GM19043 (cell line): Measurements from ENCODE around the gene SBF1.

Experiments used
- ATAC-seq: cut with Tn5 transposase; IDR thresholded peaks from one replicate; pipeline ENCODE4 v1.9.1; 2021; ENCODE audit warnings: low read depth; ENCODE audit not compliant: unreplicated experiment

Gene SBF1

DNA sequence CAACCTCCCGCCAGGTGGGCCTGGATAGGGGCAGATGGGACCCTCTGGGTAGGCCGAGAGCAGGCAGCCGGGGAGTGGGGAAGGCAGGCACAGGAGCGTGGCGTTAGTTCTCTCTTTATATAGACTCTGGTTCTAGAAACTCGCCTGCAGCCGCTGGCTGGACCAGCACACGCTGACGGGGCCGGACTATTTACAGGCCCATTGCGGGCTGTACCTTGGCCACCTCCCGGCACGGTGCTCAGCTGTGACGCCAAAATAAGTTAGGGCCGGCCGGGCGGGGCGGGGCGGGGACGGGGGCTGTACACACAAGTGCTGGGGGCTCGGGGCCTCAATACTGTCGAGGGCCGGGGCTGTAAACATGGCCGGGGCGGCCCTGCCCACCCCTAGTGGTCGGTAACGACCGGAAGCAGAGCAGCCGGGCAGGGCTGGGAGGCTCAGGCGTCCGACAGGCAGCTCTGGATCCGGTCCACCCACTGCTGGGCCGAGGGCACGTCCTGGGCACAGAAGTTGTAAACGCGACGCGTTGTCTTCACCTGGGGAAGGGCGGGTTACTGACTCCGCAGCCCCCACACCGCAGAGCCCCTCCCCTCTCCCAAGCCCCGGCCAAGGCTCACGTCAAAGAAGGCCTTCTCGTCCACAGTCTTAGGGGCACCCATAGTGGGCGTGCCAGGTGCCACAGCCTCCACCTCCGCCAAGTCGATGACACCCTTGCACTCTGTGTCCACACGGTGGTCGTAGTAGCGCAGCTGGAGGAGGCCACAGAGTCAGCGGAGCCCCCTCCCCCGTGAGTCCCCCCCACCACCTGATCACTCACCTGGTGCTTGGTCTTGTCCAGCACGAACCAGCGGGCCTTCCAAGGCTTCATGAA is 27.9 kb downstream of the SBF1 start:
- ATAC-seq: no peak

DNA sequence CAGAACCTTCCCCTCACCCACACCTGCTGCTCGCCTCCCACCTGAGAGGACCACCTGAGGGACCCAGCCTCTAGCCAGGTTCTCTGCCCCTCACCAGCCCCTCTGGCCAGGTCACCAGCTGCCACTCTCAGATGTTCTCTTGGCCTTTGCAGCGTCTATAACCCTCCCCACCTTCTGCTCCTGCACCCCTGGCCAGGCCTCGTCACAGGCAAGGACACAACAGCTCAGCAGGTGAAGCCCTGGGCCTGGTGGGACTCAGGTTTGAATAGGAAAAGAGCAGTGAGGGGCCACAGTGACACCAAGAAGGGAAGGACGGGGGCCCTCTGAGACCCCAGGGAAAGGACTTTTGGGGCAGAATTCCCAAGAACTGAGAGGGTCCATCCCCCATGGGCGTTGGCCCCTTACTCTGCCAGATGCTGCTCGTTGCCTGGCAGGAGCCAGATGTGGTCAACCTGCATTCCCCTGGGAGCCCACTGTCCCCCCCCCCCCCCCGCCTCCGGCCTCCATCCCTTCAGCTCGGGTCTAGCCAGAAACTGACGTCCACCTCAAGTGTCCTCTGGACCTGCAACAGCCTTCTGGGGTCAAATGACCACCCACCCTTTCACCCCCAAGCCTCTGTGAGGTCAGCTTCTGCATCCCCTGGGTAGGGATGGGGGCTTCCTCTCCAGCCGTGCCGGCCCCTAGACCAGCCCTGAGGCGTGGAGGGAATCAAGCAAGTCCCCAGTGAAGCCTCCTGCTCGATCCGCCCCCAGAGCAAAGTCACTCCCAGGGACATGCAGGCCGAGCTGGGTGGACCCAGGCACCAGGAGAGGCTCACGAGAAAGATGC is 28.7 kb downstream of the SBF1 start:
- no peak for ATAC-seq

DNA sequence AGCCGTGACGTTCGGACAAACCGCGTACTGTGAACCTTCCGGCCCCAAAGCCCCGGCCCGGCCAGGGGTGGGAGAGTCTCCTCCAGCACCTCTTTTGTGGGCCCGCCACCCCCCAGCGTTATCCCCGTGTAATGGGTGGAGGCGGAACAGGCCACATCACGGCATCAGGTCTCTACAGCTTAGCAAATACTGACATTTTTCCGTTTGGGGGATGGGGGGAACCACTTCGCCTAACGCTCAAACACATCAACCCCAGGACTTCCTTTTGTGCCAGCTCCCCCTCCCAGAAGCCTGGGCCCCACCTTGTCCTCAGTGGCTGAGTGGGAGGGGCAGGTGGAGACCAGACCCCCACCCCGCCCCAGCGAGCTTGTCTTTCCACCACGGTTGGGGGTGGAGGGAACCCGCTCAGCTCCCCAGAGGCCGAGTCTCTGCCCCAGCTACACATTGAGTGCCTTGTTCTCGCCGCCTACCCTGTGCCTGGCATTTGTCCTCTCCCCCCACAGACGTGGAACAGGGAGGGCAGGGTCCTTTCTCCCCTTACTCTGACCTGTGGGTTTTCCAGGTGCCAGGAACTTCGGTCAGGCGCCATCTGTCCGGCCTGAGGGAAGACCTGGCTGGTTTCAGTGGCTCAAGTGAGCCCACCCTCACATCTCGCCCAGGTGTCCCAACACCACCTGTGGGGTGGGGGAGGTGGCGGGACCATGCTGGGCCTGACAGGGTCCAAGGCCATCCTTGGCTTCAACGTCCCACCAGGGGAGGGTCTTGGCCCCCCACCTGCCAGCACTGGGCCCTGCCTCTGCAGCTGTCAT is 29.6 kb downstream of the SBF1 start:
- no peak for ATAC-seq

GRCh38 chr22:50444663-50445062 is 30.2 kb downstream of the SBF1 start:
- no peak for ATAC-seq

DNA sequence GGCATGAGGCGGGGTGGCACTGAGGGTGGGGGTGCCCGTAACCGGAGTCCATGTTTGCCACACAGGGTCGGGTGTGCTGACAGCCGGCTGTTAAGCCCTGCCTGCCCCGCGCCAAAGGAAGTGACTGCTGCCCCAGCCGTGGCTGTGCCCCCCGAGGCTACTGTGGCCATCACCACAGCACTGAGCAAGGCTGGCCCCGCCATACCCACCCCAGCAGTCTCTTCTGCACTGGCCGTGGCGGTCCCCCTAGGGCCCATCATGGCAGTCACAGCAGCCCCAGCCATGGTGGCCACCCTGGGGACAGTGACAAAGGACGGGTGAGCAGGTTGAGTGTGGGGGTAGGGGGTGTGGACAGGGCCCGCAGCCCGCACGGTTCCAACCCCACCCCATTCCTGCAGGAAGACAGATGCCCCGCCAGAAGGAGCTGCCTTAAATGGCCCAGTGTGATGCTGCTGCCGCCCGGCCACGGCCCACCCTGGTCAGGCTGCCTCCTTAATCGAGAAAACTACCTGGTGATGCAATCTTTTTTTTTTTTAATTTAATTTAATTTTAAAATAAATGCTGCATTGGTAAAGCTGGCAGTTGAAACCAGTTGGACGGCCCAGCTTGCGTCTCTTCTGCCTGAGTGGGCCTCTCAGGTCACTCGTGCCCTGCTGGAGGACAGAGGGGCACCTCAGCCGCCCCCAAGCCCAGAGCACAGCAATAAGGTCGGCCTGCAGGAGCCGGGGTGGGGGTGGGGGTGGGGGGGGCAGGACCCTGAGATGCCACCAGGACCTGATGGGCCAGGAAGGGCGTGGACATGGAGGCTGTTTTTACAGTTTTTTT is 30.8 kb downstream of the SBF1 start:
- ATAC-seq: no peak

DNA sequence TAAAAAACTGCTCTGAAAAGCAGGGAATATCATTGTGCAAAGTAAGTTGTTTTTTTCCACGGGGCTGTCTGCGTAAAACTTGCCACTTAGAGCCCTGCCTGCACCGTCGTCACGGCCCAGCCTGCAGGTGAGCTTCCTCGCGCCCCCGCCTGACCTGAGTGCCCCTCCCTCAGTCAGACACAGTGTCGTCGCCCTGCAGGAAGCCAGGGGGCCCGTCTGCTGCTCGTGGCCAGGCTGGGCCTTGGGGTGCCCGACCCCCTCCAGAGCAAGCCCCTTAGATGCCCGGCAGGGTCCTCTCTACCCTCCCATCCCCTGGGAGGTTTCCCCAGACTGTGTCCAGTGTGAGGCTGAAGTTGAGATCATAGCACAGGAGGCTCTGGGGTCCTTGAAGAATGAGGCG is 31.6 kb downstream of the SBF1 start:
- no peak for ATAC-seq

GRCh38 chr22:50441428-50441993 is 33.3 kb downstream of the SBF1 start:
- no peak for ATAC-seq

DNA sequence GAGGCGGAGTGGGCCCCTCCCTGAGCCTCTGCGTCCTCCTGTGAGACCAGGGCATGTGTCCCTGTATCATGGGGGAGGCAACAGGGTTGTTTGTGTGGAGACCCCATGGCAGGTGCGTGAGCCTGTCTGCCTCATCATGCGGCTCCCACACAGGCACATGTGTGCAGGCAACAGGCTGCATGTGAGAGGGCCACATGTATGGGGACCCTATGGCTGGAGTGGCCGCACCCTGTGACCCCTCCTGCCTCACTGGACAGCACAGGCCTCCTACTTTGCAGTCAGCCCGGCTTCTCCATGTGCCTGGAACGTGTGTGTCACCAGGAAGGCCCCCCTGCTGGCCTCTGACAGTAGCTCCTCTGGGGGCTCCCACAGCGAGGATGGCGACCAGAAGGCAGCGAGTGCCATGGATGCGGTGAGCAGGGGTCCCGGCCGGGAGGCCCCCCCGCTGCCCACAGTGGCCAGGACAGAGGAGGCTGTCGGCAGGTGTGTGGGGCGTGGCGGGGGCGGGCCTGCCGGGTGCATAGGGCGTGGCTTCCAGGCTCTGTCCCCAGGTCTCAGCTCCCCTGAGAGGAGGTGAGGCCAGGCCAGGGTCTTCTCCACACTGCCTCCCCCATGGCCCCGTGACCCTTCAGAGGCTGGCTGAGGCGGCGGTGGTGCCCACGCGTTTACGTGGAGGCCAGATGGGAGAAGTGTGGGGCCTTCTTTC is 34.1 kb downstream of the SBF1 start:
- ATAC-seq: no peak

DNA sequence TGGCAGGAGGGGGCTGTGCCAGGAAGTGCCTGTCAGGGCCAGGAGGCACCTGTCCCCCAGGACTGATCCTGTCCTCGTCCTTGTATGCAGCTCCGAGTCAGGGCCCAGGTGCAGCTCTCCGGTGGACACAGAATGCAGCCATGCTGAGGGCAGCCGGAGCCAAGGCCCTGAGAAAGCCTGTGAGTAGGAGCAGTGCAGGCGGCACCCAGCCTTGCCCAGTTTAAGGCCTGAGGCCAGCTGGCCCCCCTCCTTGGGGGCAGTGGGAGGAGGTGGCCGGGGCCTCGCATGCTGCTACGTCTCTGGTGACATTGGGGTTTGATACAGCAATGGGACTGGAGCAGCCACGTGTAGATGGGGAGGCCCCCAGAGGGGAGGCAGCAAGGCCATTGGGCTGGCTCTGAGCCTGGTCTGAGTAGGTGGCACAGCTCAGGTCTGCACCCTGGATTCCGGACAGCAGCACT is 34.9 kb downstream of the SBF1 start:
- no peak for ATAC-seq

DNA sequence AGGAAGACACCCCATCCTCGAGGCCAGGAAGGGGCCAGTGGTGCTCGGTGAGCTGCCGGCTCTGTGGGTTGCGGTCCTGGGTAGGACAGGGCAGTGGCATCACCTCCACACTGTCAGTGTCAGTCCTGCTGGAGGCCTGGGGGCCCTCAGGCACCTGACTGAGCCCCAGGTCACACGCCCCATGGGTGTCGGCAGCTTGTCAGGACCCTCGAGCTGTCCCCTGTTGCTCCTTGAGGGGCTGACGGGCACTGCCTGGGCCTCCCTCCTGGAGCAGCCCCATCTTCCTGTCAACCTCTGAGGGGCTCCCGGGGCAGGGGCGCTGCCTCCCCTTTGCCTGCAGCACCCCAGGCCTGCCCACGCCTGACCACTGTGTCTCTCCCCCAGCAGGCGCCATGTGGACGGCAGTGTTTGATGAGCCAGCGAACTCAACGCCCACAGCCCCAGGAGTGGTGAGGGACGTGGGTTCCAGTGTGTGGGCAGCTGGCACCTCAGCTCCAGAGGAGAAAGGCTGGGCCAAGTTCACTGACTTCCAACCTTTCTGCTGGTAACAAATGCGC is 35.4 kb downstream of the SBF1 start:
- ATAC-seq: no peak

DNA sequence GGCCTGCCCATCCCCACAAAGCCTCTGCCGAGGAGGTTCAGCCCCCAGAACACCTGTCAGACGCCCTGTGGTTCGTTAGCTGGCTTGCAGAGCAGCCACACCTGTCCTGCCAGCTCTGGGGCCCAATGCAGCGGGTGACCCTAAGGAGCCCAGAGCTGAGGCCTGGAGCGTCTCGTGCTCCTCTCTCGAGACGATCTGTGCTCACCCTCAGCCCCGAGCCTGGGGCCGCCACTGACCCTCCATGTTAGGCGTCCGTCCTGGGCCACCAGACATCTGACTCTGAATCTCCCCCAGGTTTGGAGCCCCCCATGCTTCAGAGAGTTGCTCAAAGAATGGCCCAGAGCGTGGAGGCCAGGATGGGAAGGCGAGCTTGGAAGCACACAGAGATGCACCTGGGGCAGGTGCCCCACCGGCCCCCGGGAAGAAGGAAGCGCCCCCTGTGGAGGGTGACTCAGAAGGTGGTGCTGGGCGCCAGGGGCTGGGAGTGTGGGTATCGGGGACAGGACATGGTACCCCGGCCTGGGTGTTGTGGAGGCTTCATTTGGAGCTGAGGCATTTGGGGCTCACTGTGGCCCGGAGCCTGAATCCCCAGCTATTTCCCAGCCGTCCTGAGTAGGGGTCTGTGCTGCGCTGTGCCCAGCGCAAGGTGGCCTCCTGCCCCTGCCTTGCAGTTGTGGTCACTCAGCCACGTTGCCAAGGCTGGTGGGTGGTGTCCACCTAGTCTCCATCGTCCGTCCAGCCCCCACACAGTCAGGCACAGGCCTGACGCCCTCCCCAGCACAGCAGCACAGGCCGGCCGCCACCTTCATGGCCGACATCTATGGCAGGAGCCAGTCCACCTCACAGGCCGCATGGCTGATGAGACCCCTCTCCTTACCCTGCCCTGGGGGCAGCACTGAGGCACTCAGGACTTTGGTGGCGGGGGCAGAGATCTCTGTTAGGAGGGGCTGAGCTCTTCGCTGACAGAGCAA is 36.2 kb downstream of the SBF1 start:
- ATAC-seq: no peak

DNA sequence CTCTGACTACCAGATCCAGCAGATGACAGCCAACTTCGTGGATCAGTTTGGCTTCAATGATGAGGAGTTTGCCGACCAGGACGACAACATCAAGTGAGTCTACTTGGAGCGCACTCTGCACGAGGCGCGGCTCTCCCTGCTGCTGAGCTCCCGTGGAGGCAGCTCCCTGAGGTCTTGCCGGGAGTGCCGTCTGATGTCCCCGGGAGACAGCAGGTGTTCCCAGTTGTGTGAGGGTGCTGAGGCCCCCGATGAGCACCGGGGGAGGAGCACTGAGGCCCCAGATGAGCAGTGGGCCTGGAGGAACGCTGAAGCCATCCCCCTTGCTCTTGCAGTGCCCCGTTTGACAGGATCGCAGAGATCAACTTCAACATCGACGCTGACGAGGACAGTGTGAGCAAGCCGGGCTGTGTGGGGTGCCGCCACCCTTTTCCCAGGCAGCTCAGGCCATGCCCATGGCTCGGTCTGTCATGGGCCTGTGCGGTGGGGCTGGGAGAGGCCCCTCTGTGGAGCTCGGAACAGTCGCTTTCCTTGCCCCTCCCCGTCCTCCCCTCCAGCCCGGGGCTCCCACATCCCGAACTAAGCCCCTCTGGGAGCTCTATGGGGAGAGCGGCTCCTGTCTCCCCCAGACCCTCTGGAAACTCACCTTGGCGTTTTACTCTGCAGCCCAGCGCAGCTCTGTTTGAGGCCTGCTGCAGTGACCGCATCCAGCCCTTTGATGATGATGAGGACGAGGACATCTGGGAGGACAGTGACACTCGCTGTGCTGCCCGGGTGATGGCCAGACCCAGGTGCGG is 37.1 kb downstream of the SBF1 start:
- no peak for ATAC-seq

GRCh38 chr22:50436841-50437341 is 37.9 kb downstream of the SBF1 start:
- ATAC-seq: no peak

GRCh38 chr22:50436015-50436830 is 38.6 kb downstream of the SBF1 start:
- no peak for ATAC-seq

DNA sequence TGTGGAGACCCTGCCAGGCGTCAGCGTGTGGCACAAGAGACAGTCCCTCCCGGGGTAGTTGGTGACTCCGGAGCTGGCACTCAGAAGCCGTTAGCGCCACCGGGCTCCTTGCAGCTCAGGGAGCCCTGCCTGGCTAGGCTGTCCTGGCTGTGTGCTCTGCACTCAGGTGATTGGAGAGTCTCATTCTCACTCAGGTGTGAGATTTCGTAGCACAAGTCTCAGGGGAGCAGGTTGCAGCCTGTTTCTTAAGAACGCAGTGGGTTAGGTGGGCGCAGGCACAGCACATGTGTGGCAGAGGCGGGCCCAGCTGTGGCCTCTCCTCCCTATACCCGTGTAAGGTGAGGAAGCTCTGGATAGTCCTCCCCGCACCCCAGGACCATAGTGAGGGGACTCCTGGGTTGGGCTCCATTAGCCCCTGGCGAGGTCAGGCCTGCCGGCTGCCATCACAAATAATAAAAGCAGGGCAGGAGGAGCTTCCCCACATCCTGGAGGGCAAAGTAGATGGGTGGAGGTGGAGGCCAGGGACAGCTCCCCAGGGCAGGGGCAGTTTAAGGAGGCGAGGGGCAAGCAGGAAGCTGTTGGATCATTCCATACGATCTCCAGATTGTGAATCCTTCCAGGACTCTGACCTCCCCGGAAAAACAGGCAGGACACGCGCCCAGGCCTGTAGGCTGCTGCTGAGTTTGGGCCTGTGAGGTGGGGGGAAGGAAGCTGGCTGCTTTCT is 39.4 kb downstream of the SBF1 start:
- no peak for ATAC-seq
